ENCODE results near the gene GHR.

Gene GHR

GRCh38 chr5:42423285-42424165, at the start of gene GHR:
GHR (plus strand) TSS chr5:42423439; CDS start chr5:42565875, 142,436 bp downstream.
- in situ Hi-C loops (cut with HindIII; ENCODE audit: low sequenced_read_pairs), result no loop called here

- in situ Hi-C loops (cut with HindIII; ENCODE audit: low sequenced_read_pairs), result no loop called here
Measured at GRCh38 chr5:42374679-42375273, 48.5 kb upstream of the GHR start.

- in situ Hi-C loops (cut with HindIII; ENCODE audit: low sequenced_read_pairs), result no loop called here
Measured at GRCh38 chr5:42377496-42377895, 45.7 kb upstream of the GHR start.

GRCh38 chr5:42381973-42382372, 41.3 kb upstream of the GHR start:
- in situ Hi-C loops (cut with HindIII; ENCODE audit: low sequenced_read_pairs), result no loop called here

DNA sequence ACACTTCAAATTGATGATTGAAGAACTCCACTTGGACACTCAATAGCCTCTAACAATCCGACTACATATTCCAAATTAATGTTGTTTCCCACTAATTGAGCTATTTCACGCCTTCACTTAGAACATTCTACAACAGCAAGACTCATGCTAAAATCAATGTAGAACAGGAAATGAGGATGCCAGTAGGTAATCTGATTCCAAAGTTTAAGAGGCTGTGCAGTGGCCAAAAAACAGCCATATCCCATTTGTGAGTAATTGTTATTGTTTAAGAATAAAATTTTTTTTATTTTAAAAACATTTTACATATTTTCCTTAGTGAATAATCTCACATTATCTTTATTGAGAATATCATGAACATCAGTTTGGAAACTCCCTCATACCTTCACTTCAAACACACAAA, 35.7 kb upstream of the GHR start:
- in situ Hi-C loops (cut with HindIII; ENCODE audit: low sequenced_read_pairs), result no loop called here

DNA sequence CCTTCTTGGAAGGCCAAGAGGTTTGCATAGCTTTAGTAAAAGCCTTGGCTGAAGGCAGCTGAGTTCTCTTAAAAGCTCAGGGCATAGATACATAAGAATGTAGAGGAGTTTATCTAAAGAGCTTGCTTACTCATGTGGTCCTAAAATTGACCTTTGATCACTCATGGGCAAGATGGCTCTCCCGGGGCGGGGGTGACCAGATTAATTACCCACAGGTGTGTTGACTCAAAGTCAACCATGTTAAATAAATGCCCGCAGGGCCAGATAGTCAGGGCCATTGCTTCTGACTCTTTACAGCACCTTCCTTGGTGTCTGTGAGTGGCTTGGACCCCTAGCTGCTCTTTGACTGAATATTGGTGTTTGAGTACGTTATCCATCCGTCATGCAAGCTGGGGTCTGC, 33.1 kb upstream of the GHR start:
- in situ Hi-C loops (cut with HindIII; ENCODE audit: low sequenced_read_pairs), result no loop called here

- in situ Hi-C loops (cut with HindIII; ENCODE audit: low sequenced_read_pairs), result no loop called here
Measured at GRCh38 chr5:42392917-42393316, 30.3 kb upstream of the GHR start.

DNA sequence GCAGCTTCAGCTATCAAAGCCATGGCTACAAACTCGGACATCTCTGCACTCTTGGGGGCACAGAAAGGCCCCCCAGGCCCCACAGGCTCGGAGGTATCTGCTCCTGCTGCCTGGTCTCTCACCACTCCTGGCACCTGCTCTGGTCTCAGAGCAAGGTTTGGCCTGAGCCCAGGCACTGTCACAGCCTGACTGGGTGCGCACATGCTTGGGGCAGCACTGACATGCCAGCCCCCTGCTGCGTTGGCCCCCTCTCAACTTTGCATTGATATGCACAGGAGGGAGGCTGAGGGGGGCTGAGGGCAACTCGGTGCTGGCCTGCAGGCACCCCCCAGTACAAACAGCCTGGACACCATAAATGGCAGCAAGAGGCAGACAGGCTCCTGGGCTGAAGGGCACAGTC, 27.1 kb upstream of the GHR start:
- in situ Hi-C loops (cut with HindIII; ENCODE audit: low sequenced_read_pairs), result no loop called here

DNA sequence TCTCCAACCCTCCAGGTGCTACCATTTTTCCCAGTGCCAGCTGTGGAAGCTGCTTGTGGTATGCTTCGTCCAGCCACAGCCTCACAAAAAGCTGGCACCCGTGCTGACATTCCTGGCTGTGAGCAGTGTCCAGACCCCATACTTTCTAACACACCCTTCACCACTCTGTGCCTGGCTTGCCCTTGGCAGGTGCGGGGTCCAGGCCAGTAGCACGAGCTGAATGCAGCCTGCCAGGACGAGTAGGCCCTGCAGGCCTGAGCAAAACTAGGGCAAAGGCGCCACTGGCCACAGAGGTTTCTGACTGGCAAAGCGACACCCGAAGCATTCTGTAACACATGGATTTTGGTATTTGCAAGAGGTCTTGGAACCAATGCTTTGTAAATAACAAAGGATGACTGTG, 26.0 kb upstream of the GHR start:
- in situ Hi-C loops (cut with HindIII; ENCODE audit: low sequenced_read_pairs), result no loop called here

GRCh38 chr5:42399702-42400101, 23.5 kb upstream of the GHR start:
- in situ Hi-C loops (cut with HindIII; ENCODE audit: low sequenced_read_pairs), result no loop called here

GRCh38 chr5:42400474-42400873, 22.8 kb upstream of the GHR start:
- in situ Hi-C loops (cut with HindIII; ENCODE audit: low sequenced_read_pairs), result no loop called here

DNA sequence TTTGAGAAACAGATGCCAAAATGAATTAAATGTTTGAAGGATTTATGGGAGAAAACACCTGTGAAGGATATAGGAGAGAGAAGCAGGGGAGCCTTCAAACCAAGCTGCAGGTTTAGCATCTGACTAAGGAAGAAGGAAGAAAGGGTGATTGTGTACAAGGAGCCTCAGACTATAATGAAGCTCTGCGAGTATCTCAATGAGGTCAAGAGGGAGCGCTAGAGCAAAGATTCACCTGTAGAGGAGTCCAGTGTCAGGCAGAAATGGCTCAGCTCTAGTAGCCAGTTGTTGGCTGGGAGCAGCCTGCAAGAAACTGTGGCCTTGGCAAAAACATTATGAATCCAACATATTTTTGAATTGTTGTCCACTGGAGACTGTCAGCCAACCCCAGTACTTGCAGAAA, 20.0 kb upstream of the GHR start:
- in situ Hi-C loops (cut with HindIII; ENCODE audit: low sequenced_read_pairs), result no loop called here

GRCh38 chr5:42404366-42404765, 18.9 kb upstream of the GHR start:
- in situ Hi-C loops (cut with HindIII; ENCODE audit: low sequenced_read_pairs), result no loop called here

- in situ Hi-C loops (cut with HindIII; ENCODE audit: low sequenced_read_pairs), result loop anchor here (5.0 kb wide), 1 partner anchor 33 kb away; no protein-coding TSS in a partner anchor
Measured at GRCh38 chr5:42419294-42419693, 3.9 kb upstream of the GHR start.

GRCh38 chr5:42422656-42423280, 471 bp upstream of the GHR start:
- in situ Hi-C loops (cut with HindIII; ENCODE audit: low sequenced_read_pairs), result no loop called here

DNA sequence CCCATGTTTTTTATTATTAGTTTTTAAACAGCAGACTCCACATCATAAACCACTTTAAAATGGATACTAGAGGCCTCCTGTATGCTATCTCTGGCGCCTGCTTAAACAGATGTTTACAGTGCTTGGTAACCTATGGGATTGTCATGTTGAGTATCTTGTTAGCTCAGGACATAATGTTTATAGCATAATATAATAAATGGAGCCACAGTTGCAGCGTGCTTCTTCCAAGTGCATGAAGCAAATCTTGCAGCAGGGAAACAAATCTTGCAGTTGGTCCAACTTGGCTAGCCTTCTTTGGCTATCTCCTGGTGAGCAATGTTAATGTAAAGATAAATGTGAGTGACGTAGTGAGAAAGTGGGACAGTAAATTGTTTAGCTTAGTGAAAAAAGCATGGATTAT, 2.8 kb downstream of the GHR start:
- in situ Hi-C loops (cut with HindIII; ENCODE audit: low sequenced_read_pairs), result no loop called here

GRCh38 chr5:42429694-42430093, 6.5 kb downstream of the GHR start:
- in situ Hi-C loops (cut with HindIII; ENCODE audit: low sequenced_read_pairs), result no loop called here

GRCh38 chr5:42434047-42434724, 10.9 kb downstream of the GHR start:
- in situ Hi-C loops (cut with HindIII; ENCODE audit: low sequenced_read_pairs), result no loop called here

- in situ Hi-C loops (cut with HindIII; ENCODE audit: low sequenced_read_pairs), result no loop called here
Measured at GRCh38 chr5:42436051-42436450, 12.8 kb downstream of the GHR start.

GRCh38 chr5:42454216-42454995, 31.2 kb downstream of the GHR start:
- in situ Hi-C loops (cut with HindIII; ENCODE audit: low sequenced_read_pairs), result loop anchor here (5.0 kb wide), 1 partner anchor 37 kb away; no protein-coding TSS in a partner anchor

GRCh38 chr5:42461033-42461432, 37.8 kb downstream of the GHR start:
- in situ Hi-C loops (cut with HindIII; ENCODE audit: low sequenced_read_pairs), result no loop called here

Data from endothelial cell of hepatic sinusoid (primary cell).